Endodermal cell (in vitro differentiated cells): ENCODE results near the gene SLC66A1. TPM values are rescaled to one million over a fixed set of nuclear protein-coding genes. Genes with fewer than 3 reads are reported as not detected.

Experiments
- DNase-seq: peaks from one replicate; pipeline ENCODE4 v3.0.0-alpha.2; 2017
- H3K27ac ChIP-seq: 2 replicates; pipeline ENCODE4 v1.5.1; 2013; ENCODE audit warnings: mild to moderate bottlenecking, low read depth, low read length, moderate library complexity
- H3K27me3 ChIP-seq: 2 replicates; pipeline ENCODE4 v1.6.1; 2013; ENCODE audit warnings: mild to moderate bottlenecking, low read length, moderate library complexity; ENCODE audit not compliant: insufficient read depth, control insufficient read depth, poor library complexity, severe bottlenecking
- H3K36me3 ChIP-seq: 2 replicates; pipeline ENCODE4 v1.7.0; 2013; ENCODE audit warnings: mild to moderate bottlenecking, low read length, moderate library complexity; ENCODE audit not compliant: control insufficient read depth, insufficient read depth
- H3K4me1 ChIP-seq: one replicate; pipeline ENCODE4 v1.7.0; 2013; ENCODE audit warnings: low read length; ENCODE audit not compliant: control insufficient read depth, insufficient read depth
- H3K4me3 ChIP-seq: 2 replicates; pipeline ENCODE4 v1.5.1; 2013; ENCODE audit warnings: mild to moderate bottlenecking, low read length, moderate library complexity
- H3K9ac ChIP-seq: 2 replicates; pipeline ENCODE4 v1.6.1; 2013; ENCODE audit warnings: mild to moderate bottlenecking, low read length, moderate library complexity; ENCODE audit not compliant: poor library complexity, severe bottlenecking; ENCODE audit errors: extremely low read depth
- H3K9me3 ChIP-seq: 2 replicates; pipeline ENCODE4 v1.6.1; 2013; ENCODE audit warnings: mild to moderate bottlenecking, low read length, moderate library complexity; ENCODE audit not compliant: control insufficient read depth
- H3K27ac Mint-ChIP-seq: 2 replicates; pipeline ENCODE4 v1.8.0; 2020; ENCODE audit warnings: mixed read lengths
- H3K27me3 Mint-ChIP-seq: 2 replicates; pipeline ENCODE4 v1.8.0; 2021; ENCODE audit warnings: mild to moderate bottlenecking, mixed read lengths; ENCODE audit not compliant: insufficient read depth
- H3K36me3 Mint-ChIP-seq: 2 replicates; pipeline ENCODE4 v1.8.0; 2020; ENCODE audit warnings: low read depth, mixed read lengths
- H3K4me1 Mint-ChIP-seq: 2 replicates; pipeline ENCODE4 v1.8.0; 2020; ENCODE audit warnings: mixed read lengths
- H3K4me3 Mint-ChIP-seq: 2 replicates; pipeline ENCODE4 v1.8.0; 2020; ENCODE audit warnings: mild to moderate bottlenecking, moderate library complexity, mixed read lengths
- H3K9me3 Mint-ChIP-seq: 2 replicates; pipeline ENCODE4 v1.8.0; 2020; ENCODE audit warnings: mild to moderate bottlenecking, mixed read lengths
- CTCF ChIP-seq: fragments of 200-600 bp; sonication (generic); conservative IDR thresholded peaks from 2 replicates; pipeline ENCODE4 v1.5.0; 2021; ENCODE audit warnings: antibody characterized with exemption, mild to moderate bottlenecking
- WGBS, 2 experiments: methylation state at CpG; one replicate each; pipeline versions ENCODE4 v1.1.5 to v1.1.7; 2013; ENCODE audit warnings: missing lambda C conversion rate in 2 of 2, mixed read lengths in 1 of 2; ENCODE audit not compliant: insufficient coverage in 1 of 2, insufficient read length in 1 of 2; 5-methylcytosine and 5-hydroxymethylcytosine counted together
- total RNA-seq, 2 donors: library from RNA; stranded (reverse); fragmentation: NEBNext Ultra II Directional in 1 of 2; extraction: Animal tissue kit (Norgen Biotek cat#: 25700) in 1 of 2; gene quantifications; 2 replicates in 1 of 2; 3 replicates in 1 of 2; pipeline ENCODE4 v1.2.1, GENCODE V29; 2021

Gene SLC66A1
- total RNA-seq, 2 donors from 2014 or later = 20.8 to 22.6 TPM

- no peaks in the 10 kb centered on the region for H3K4me1 Mint-ChIP-seq
- Histone ChIP-seq H3K4me1 (no peaks in the 10 kb centered on the region), H3K27me3 (no peaks in the 10 kb centered on the region), H3K27ac (no peak overlapping the region), H3K36me3 (peaks cover 28% of the 10 kb centered on the region), H3K4me3 (no peak overlapping the region), H3K9ac (no peak overlapping the region), H3K9me3 (no peaks in the 10 kb centered on the region)
- no peak for DNase-seq
- no peak overlapping the region for H3K4me3 Mint-ChIP-seq
- H3K36me3 Mint-ChIP-seq = peaks cover 41% of the 10 kb centered on the region
- TF ChIP-seq CTCF = no peak
- WGBS, 2 experiments = 86 to 87% methylated on average over 15 to 23 of the region's 23 CpGs
- H3K9me3 Mint-ChIP-seq = no peaks in the 10 kb centered on the region
- no peaks in the 10 kb centered on the region for H3K27me3 Mint-ChIP-seq
- no peak overlapping the region for H3K27ac Mint-ChIP-seq
These were observed 12.0 kb downstream of the SLC66A1 start for GRCh38 chr1:19323987-19324664.

GRCh38 chr1:19324665-19324990 is 12.5 kb downstream of the SLC66A1 start:
- H3K9me3 ChIP-seq = no peaks in the 10 kb centered on the region
- no peaks in the 10 kb centered on the region for H3K4me1 ChIP-seq
- Mint-ChIP-seq H3K27ac (no peak overlapping the region), H3K27me3 (no peaks in the 10 kb centered on the region), H3K4me1 (no peaks in the 10 kb centered on the region), H3K4me3 (no peak overlapping the region), H3K36me3 (peaks cover 37% of the 10 kb centered on the region), H3K9me3 (no peaks in the 10 kb centered on the region)
- H3K4me3 ChIP-seq = no peak overlapping the region
- H3K27ac ChIP-seq = no peak overlapping the region
- DNase-seq = no peak
- WGBS, 2 experiments = 94 to 96% methylated on average over 6 to 9 of the region's 9 CpGs
- TF ChIP-seq CTCF = no peak
- no peaks in the 10 kb centered on the region for H3K27me3 ChIP-seq
- peaks cover 28% of the 10 kb centered on the region for H3K36me3 ChIP-seq
- H3K9ac ChIP-seq = no peak overlapping the region

- Histone ChIP-seq H3K4me1 (no peaks in the 10 kb centered on the region), H3K9ac (no peak overlapping the region), H3K27ac (no peak overlapping the region), H3K27me3 (no peaks in the 10 kb centered on the region), H3K4me3 (no peak overlapping the region), H3K36me3 (peaks cover 28% of the 10 kb centered on the region), H3K9me3 (no peaks in the 10 kb centered on the region)
- H3K4me1 Mint-ChIP-seq = no peaks in the 10 kb centered on the region
- no peak overlapping the region for H3K27ac Mint-ChIP-seq
- no peak for DNase-seq
- TF ChIP-seq CTCF = no peak
- peaks cover 37% of the 10 kb centered on the region for H3K36me3 Mint-ChIP-seq
- H3K9me3 Mint-ChIP-seq = no peaks in the 10 kb centered on the region
- H3K27me3 Mint-ChIP-seq = no peaks in the 10 kb centered on the region
- H3K4me3 Mint-ChIP-seq = no peak overlapping the region
- 89 to 93% methylated on average over 15 to 19 of the region's 19 CpGs for WGBS, 2 experiments
These were observed 13.3 kb downstream of the SLC66A1 start for GRCh38 chr1:19325368-19325957.
